ENCODE results near the gene MYBPHL.

The MYBPHL gene

GRCh38 chr1:109268431-109269211 is 38.2 kb downstream of the MYBPHL start:
- Histone ChIP-seq H3K9me3 (replicated peaks in 1 of 2; ENCODE audit: control insufficient read depth in 2 of 2, insufficient read depth in 1 of 2, low read depth in 1 of 2, low read length in 2 of 2) (no peaks in the 10 kb centered on the region), H3K27me3 (ENCODE audit: control insufficient read depth in 3 of 3, insufficient read depth in 3 of 3, low read depth in 1 of 3, low read length in 3 of 3) (no peaks in the 10 kb centered on the region), H2BK120ac (ENCODE audit: low read depth, low read length) (peak overlapping the region; percentile 61), H4K8ac (ENCODE audit: low read depth, low read length) (peak overlapping the region; percentile 70), H3K4me3 (ENCODE audit: low read length in 2 of 2) (no peak overlapping the region), H3K14ac (ENCODE audit: low read length) (no peak overlapping the region), H4K91ac (ENCODE audit: low read depth, low read length, poor library complexity) (no peak overlapping the region), H3K23ac (ENCODE audit: low read depth, low read length, poor library complexity) (peak overlapping the region; percentile 68), H2AK5ac (ENCODE audit: low read depth, low read length) (no peak overlapping the region), H2AFZ (ENCODE audit: low read length) (no peak overlapping the region), H3K18ac (ENCODE audit: low read length) (no peak overlapping the region), H2BK5ac (ENCODE audit: low read length) (no peak overlapping the region), H3K9ac (ENCODE audit: low read depth, low read length, poor library complexity) (no peak overlapping the region), H3K36me3 (replicated peaks in 1 of 2; ENCODE audit: control insufficient read depth in 2 of 2, insufficient read depth in 2 of 2, low read length in 2 of 2) (peaks cover 79 to 97% of the 10 kb centered on the region in 2 donors), H3K27ac (replicated peaks; ENCODE audit: low read length) (no peak overlapping the region), H3K4me1 (ENCODE audit: control insufficient read depth in 2 of 2, insufficient read depth in 1 of 2, low read depth in 1 of 2, low read length in 2 of 2) (no peaks in the 10 kb centered on the region), H3K4ac (ENCODE audit: low read length) (no peak overlapping the region), H3K4me2 (ENCODE audit: insufficient read depth, low read length, poor library complexity, severe bottlenecking) (no peak overlapping the region), H2BK12ac (ENCODE audit: low read length) (no peak overlapping the region), H3K79me1 (ENCODE audit: low read depth, low read length) (peaks cover 11% of the 10 kb centered on the region), H2BK15ac (ENCODE audit: low read length) (no peak overlapping the region)
- WGBS, 2 donors (ENCODE audit: extremely low coverage in 2 of 2, insufficient read length in 2 of 2, insufficient replicate concordance in 1 of 2): no CpG with 5 or more reads among the region's 29 CpGs
- DNase-seq (ENCODE audit: low spot score): no peak

DNA sequence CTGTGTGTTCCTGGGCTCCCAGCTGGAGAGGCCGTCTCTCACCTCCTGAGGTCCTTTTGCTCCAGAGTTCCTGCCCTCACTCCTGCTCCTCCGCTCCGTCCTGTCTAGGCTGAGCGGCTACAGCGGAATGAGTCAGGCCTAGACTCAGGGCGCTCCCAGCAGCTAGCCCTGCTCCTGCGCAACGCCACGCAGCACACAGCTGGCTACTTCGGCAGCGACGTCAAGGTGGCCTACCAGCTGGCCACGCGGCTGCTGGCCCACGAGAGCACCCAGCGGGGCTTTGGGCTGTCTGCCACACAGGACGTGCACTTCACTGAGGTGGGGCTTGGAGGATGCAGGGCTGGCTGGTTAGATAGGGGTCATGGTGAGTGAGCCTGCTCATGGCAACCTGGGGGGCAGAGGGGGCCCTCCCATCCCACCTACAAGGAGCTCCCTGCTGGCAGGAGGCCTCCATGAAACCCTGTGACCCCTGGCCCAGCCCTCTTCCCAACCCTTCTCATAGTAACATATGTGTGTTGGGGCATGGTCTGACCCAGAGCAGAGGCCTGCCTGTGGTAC is 39.0 kb downstream of the MYBPHL start:
- Histone ChIP-seq H3K27me3 (ENCODE audit: control insufficient read depth in 3 of 3, insufficient read depth in 3 of 3, low read depth in 1 of 3, low read length in 3 of 3) (no peaks in the 10 kb centered on the region), H3K14ac (ENCODE audit: low read length) (no peak overlapping the region), H3K9me3 (replicated peaks in 1 of 2; ENCODE audit: control insufficient read depth in 2 of 2, insufficient read depth in 1 of 2, low read depth in 1 of 2, low read length in 2 of 2) (no peaks in the 10 kb centered on the region), H2AFZ (ENCODE audit: low read length) (no peak overlapping the region), H3K36me3 (replicated peaks in 1 of 2; ENCODE audit: control insufficient read depth in 2 of 2, insufficient read depth in 2 of 2, low read length in 2 of 2) (peaks cover 83 to 97% of the 10 kb centered on the region in 2 donors), H3K18ac (ENCODE audit: low read length) (no peak overlapping the region), H3K4me3 (ENCODE audit: low read length in 2 of 2) (no peak overlapping the region), H3K23ac (ENCODE audit: low read depth, low read length, poor library complexity) (peak overlapping the region; percentile 68), H2AK5ac (ENCODE audit: low read depth, low read length) (no peak overlapping the region), H4K91ac (ENCODE audit: low read depth, low read length, poor library complexity) (no peak overlapping the region), H4K8ac (ENCODE audit: low read depth, low read length) (no peak overlapping the region), H3K4me1 (ENCODE audit: control insufficient read depth in 2 of 2, insufficient read depth in 1 of 2, low read depth in 1 of 2, low read length in 2 of 2) (no peaks in the 10 kb centered on the region), H3K79me1 (ENCODE audit: low read depth, low read length) (peaks cover 11% of the 10 kb centered on the region), H3K9ac (ENCODE audit: low read depth, low read length, poor library complexity) (peak overlapping the region; percentile 64), H2BK15ac (ENCODE audit: low read length) (no peak overlapping the region), H3K27ac (replicated peaks; ENCODE audit: low read length) (no peak overlapping the region), H2BK5ac (ENCODE audit: low read length) (no peak overlapping the region), H3K4me2 (ENCODE audit: insufficient read depth, low read length, poor library complexity, severe bottlenecking) (no peak overlapping the region), H2BK120ac (ENCODE audit: low read depth, low read length) (no peak overlapping the region), H2BK12ac (ENCODE audit: low read length) (no peak overlapping the region), H3K4ac (ENCODE audit: low read length) (no peak overlapping the region)
- no CpG with 5 or more reads among the region's 17 CpGs for WGBS, 2 donors (ENCODE audit: extremely low coverage in 2 of 2, insufficient read length in 2 of 2, insufficient replicate concordance in 1 of 2)
- no peak for DNase-seq (ENCODE audit: low spot score)

GRCh38 chr1:109266965-109267364 is 39.8 kb downstream of the MYBPHL start:
- H3K36me3 ChIP-seq (replicated peaks in 1 of 2; ENCODE audit: control insufficient read depth in 2 of 2, insufficient read depth in 2 of 2, low read length in 2 of 2): peaks cover 84 to 97% of the 10 kb centered on the region in 2 donors
- no peak overlapping the region for H3K14ac ChIP-seq (ENCODE audit: low read length)
- H2BK120ac ChIP-seq (ENCODE audit: low read depth, low read length): no peak overlapping the region
- H3K9ac ChIP-seq (ENCODE audit: low read depth, low read length, poor library complexity): no peak overlapping the region
- H2BK5ac ChIP-seq (ENCODE audit: low read length): no peak overlapping the region
- no peak overlapping the region for H3K4me2 ChIP-seq (ENCODE audit: insufficient read depth, low read length, poor library complexity, severe bottlenecking)
- H3K79me1 ChIP-seq (ENCODE audit: low read depth, low read length): peaks cover 14% of the 10 kb centered on the region
- no peak for DNase-seq (ENCODE audit: low spot score)
- no peak overlapping the region for H3K4ac ChIP-seq (ENCODE audit: low read length)
- H3K4me1 ChIP-seq (ENCODE audit: control insufficient read depth in 2 of 2, insufficient read depth in 1 of 2, low read depth in 1 of 2, low read length in 2 of 2): peaks cover 0 to under 1% of the 10 kb centered on the region in 2 donors
- no peak overlapping the region for H2AK5ac ChIP-seq (ENCODE audit: low read depth, low read length)
- H3K4me3 ChIP-seq (ENCODE audit: low read length in 2 of 2): no peak overlapping the region
- no peak overlapping the region for H3K18ac ChIP-seq (ENCODE audit: low read length)
- H2BK15ac ChIP-seq (ENCODE audit: low read length): no peak overlapping the region
- H3K27me3 ChIP-seq (ENCODE audit: control insufficient read depth in 3 of 3, insufficient read depth in 3 of 3, low read depth in 1 of 3, low read length in 3 of 3): no peaks in the 10 kb centered on the region
- no peak overlapping the region for H4K91ac ChIP-seq (ENCODE audit: low read depth, low read length, poor library complexity)
- H4K8ac ChIP-seq (ENCODE audit: low read depth, low read length): no peak overlapping the region
- no peak overlapping the region for H3K27ac ChIP-seq (replicated peaks; ENCODE audit: low read length)
- H3K23ac ChIP-seq (ENCODE audit: low read depth, low read length, poor library complexity): no peak overlapping the region
- no peak overlapping the region for H2BK12ac ChIP-seq (ENCODE audit: low read length)
- no CpG with 5 or more reads among the region's 11 CpGs for WGBS, 2 donors (ENCODE audit: extremely low coverage in 2 of 2, insufficient read length in 2 of 2, insufficient replicate concordance in 1 of 2)
- no peak overlapping the region for H2AFZ ChIP-seq (ENCODE audit: low read length)
- peaks cover 0 to 1% of the 10 kb centered on the region in 2 donors for H3K9me3 ChIP-seq (replicated peaks in 1 of 2; ENCODE audit: control insufficient read depth in 2 of 2, insufficient read depth in 1 of 2, low read depth in 1 of 2, low read length in 2 of 2)

DNA sequence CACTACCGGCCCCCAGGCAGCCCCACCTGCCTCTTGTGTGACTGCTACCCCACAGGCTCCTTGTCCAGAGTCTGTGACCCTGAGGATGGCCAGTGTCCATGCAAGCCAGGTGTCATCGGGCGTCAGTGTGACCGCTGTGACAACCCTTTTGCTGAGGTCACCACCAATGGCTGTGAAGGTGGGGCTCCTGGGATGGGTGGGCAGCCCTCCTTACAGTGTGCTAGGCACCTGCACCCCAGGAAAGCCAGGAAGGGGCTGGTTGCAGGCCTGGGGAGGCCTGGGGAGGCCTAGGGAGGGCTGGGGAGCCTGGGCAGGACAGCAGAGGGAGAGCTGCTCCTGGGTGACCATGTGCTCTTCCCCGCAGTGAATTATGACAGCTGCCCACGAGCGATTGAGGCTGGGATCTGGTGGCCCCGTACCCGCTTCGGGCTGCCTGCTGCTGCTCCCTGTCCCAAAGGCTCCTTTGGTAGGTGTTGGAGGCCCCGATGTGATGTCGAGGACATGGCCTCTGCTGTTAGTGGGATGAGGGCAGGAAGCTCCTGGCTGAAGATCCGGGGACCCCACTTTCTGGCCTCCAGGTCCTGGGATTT is 41.0 kb downstream of the MYBPHL start:
- Histone ChIP-seq H3K9me3 (replicated peaks in 1 of 2; ENCODE audit: control insufficient read depth in 2 of 2, insufficient read depth in 1 of 2, low read depth in 1 of 2, low read length in 2 of 2) (peaks cover 0 to 2% of the 10 kb centered on the region in 2 donors), H3K14ac (ENCODE audit: low read length) (no peak overlapping the region), H3K4me1 (ENCODE audit: control insufficient read depth in 2 of 2, insufficient read depth in 1 of 2, low read depth in 1 of 2, low read length in 2 of 2) (peaks cover under 1 to 6% of the 10 kb centered on the region in 2 donors), H3K27me3 (ENCODE audit: control insufficient read depth in 3 of 3, insufficient read depth in 3 of 3, low read depth in 1 of 3, low read length in 3 of 3) (no peaks in the 10 kb centered on the region), H3K4me2 (ENCODE audit: insufficient read depth, low read length, poor library complexity, severe bottlenecking) (no peak overlapping the region), H2BK12ac (ENCODE audit: low read length) (peak overlapping the region; percentile 51), H2BK15ac (ENCODE audit: low read length) (no peak overlapping the region), H3K4ac (ENCODE audit: low read length) (no peak overlapping the region), H2BK5ac (ENCODE audit: low read length) (no peak overlapping the region), H3K27ac (replicated peaks; ENCODE audit: low read length) (no peak overlapping the region), H2AK5ac (ENCODE audit: low read depth, low read length) (peak overlapping the region; percentile 35), H2BK120ac (ENCODE audit: low read depth, low read length) (no peak overlapping the region), H3K36me3 (replicated peaks in 1 of 2; ENCODE audit: control insufficient read depth in 2 of 2, insufficient read depth in 2 of 2, low read length in 2 of 2) (peaks cover 86 to 97% of the 10 kb centered on the region in 2 donors), H3K9ac (ENCODE audit: low read depth, low read length, poor library complexity) (no peak overlapping the region), H2AFZ (ENCODE audit: low read length) (no peak overlapping the region), H3K79me1 (ENCODE audit: low read depth, low read length) (peaks cover 19% of the 10 kb centered on the region), H3K18ac (ENCODE audit: low read length) (no peak overlapping the region), H4K91ac (ENCODE audit: low read depth, low read length, poor library complexity) (no peak overlapping the region), H4K8ac (ENCODE audit: low read depth, low read length) (no peak overlapping the region), H3K23ac (ENCODE audit: low read depth, low read length, poor library complexity) (no peak overlapping the region), H3K4me3 (ENCODE audit: low read length in 2 of 2) (no peak overlapping the region)
- no peak for DNase-seq (ENCODE audit: low spot score)
- WGBS, 2 donors (ENCODE audit: extremely low coverage in 2 of 2, insufficient read length in 2 of 2, insufficient replicate concordance in 1 of 2): no CpG with 5 or more reads among the region's 13 CpGs

Measured in neuronal stem cell (in vitro differentiated cells).